RPMI7951 (cell line): ENCODE results near the gene MRO. TPM values are rescaled to one million over a fixed set of nuclear protein-coding genes. Genes with fewer than 3 reads are reported as not detected.
"Not testable (repeated sequence)": the region's sequence is repeated elsewhere in the genome, so short reads cannot be mapped to it uniquely, and the experiment has no call there.

Source experiments
- DNase-seq: peaks from one replicate; pipeline ENCODE4 v3.0.0-alpha.2; 2012; ENCODE audit warnings: low read depth
- total RNA-seq: library from RNA; depleted of rRNA; stranded (reverse); fragments of >200 nt; shearing (Covaris generic); gene quantifications from 2 replicates; pipeline ENCODE4 v1.2.3, GENCODE V29; 2014

MRO gene
- total RNA-seq, 1 experiment from 2014 or later = not detected

- DNase-seq = no peak
These were observed 26.9 kb downstream of the MRO start for GRCh38 chr18:50792885-50793284.

GRCh38 chr18:50791599-50792438 is 28.0 kb downstream of the MRO start:
- DNase-seq = no peak

- DNase-seq = no peak
These were observed 28.9 kb downstream of the MRO start for GRCh38 chr18:50790948-50791347.

GRCh38 chr18:50790241-50790640 is 29.6 kb downstream of the MRO start:
- DNase-seq = no peak

GRCh38 chr18:50788284-50788683 is 31.5 kb downstream of the MRO start:
- DNase-seq = no peak

- no peak for DNase-seq
These were observed 33.0 kb downstream of the MRO start for GRCh38 chr18:50786864-50787263.

GRCh38 chr18:50783553-50783952 is 36.3 kb downstream of the MRO start:
- no peak for DNase-seq

GRCh38 chr18:50779021-50779420 is 40.8 kb downstream of the MRO start:
- DNase-seq = not testable (repeated sequence)

- no peak for DNase-seq
These were observed 43.4 kb downstream of the MRO start for GRCh38 chr18:50776383-50776782.

- DNase-seq = no peak
These were observed 44.1 kb downstream of the MRO start for GRCh38 chr18:50775726-50776125.

GRCh38 chr18:50775207-50775606 is 44.6 kb downstream of the MRO start:
- no peak for DNase-seq

- DNase-seq = no peak
These were observed 50.4 kb downstream of the MRO start for GRCh38 chr18:50769463-50769862.

GRCh38 chr18:50757358-50757757 is 62.5 kb downstream of the MRO start:
- no peak for DNase-seq

- DNase-seq = no peak
These were observed 65.5 kb downstream of the MRO start for GRCh38 chr18:50754297-50754696.

- no peak for DNase-seq
These were observed 66.5 kb downstream of the MRO start for GRCh38 chr18:50753311-50753710.

GRCh38 chr18:50751947-50752346 is 67.9 kb downstream of the MRO start:
- no peak for DNase-seq

GRCh38 chr18:50751490-50751889 is 68.3 kb downstream of the MRO start:
- DNase-seq = no peak

- DNase-seq = no peak
These were observed 69.3 kb downstream of the MRO start for GRCh38 chr18:50750546-50750945.

GRCh38 chr18:50749945-50750344 is 69.9 kb downstream of the MRO start:
- no peak for DNase-seq

- DNase-seq = no peak
These were observed 70.4 kb downstream of the MRO start for GRCh38 chr18:50749421-50749820.

GRCh38 chr18:50748243-50749229 is 71.3 kb downstream of the MRO start:
- no peak for DNase-seq

- DNase-seq = no peak
These were observed 72.0 kb downstream of the MRO start for GRCh38 chr18:50747849-50748242.

- DNase-seq = no peak
These were observed 73.9 kb downstream of the MRO start for GRCh38 chr18:50745945-50746344.
